Activated T-cell treated with anti-CD3 and anti-CD28 coated beads, Interleukin-2, amount 50 U/mL, for 1 hour (primary cell): ENCODE results near the gene RELT.

Experiments
- DNase-seq: peaks from one replicate; pipeline ENCODE4 v3.0.0-alpha.2; 2020

The RELT gene

DNA sequence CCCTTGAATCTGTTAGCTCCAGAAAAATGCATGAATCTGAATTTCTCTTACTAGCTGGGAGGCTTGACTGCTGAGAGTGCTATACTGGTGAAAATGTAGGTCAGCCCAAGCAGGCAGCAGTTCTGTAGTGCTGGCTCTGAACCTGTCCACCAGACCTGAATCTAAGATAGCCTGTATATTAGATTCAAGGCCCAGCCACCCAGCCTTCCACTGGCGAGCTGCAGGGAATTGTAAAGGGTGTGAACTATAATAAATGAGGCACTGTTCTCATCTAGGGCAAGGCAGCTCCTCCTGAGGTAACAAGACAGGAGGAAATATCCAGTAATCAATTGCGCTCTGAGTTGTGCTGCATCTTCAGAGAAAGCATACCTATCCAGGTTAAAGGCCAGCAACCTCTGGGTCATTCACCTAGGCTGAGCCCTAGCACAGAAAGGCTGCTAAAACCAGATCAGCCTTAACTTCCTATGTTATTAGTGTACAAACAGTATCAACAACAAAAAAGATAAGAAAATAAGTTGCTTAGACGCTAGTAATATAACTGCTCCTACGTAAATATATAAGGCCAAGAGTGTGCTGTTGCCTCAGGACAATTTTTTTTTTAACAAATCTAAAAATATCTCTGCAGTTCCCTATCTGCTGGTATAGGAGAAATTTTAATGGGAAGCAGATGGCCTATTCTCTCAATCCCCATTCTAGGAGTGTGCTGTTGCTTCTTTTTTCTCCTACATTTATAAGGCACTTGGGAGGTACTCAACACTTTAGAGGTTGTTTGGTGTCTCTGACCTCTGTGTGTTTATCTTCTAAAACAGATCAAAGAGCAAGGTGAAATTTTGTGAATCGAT is 63.0 kb downstream of the RELT start:
- DNase-seq, result no peak

DNA sequence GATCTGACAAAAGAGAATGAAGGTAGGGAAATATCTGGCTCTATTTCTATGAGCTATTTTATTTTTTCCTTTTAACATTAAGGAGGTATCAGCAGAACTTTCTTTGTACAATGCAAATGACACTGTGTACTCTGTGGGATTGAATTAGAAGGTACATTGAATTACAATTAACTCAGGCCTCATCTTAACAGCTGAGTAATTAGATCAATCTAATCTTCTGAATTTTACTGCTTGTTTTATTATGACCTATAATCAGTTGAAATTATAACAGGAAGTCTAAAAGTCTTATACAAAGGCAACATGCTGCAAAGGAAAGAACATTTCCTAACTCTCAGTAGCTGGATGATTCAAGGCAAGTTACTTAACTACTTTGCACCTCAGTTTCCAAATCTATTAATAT is 69.8 kb downstream of the RELT start:
- DNase-seq, result no peak

DNA sequence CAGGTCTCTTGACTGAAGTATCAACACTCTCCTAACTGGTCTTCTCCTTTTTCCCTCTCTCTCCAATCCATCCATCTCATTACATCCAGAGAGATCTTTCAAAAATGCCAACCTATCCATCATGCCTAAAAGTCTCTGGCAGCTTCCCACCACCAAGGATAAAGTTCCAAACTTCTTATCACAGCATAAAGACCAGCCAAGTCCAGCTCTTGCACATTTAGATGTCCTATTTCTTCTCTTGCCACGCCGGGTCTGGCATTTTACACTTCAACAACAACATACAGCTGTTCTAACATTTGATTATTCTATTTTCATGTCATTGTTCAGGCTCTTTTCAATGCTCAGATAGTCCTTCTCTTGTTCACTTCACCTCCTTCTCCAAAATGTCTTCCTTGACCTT is 70.6 kb downstream of the RELT start:
- DNase-seq, result no peak
